GM21447 (cell line): ENCODE results near the gene NRBP1.

Source experiments
- ATAC-seq: cut with Tn5 transposase; IDR thresholded peaks from one replicate; pipeline ENCODE4 v1.9.1; 2021; ENCODE audit not compliant: unreplicated experiment

Gene NRBP1

GRCh38 chr2:27428213-27428977 lies at the start of gene NRBP1:
Gene NRBP1 (plus strand): TSS chr2:27428631. CDS start chr2:27433274, 4,643 bp downstream.
- peak; percentile 87 for ATAC-seq

GRCh38 chr2:27378809-27379290 lies 49.6 kb upstream of the NRBP1 start:
- no peak for ATAC-seq

- no peak for ATAC-seq
Measured at GRCh38 chr2:27379383-27379835, 49.0 kb upstream of the NRBP1 start.

- peak; percentile 38 for ATAC-seq
Measured at GRCh38 chr2:27379836-27380625, 48.4 kb upstream of the NRBP1 start.

- ATAC-seq, result peak; percentile 91
Measured at GRCh38 chr2:27380626-27381545, 47.5 kb upstream of the NRBP1 start, which contains the start of gene ZNF513. Gene ZNF513 (minus strand): TSS chr2:27380734. CDS start chr2:27380526, 208 bp downstream.

- no peak for ATAC-seq
Measured at GRCh38 chr2:27381577-27382181, 46.8 kb upstream of the NRBP1 start.

GRCh38 chr2:27390822-27391679 lies 37.4 kb upstream of the NRBP1 start:
- ATAC-seq, result no peak

- no peak for ATAC-seq
Measured at GRCh38 chr2:27393225-27393624, 35.2 kb upstream of the NRBP1 start.

- no peak for ATAC-seq
Measured at GRCh38 chr2:27398962-27399361, 29.5 kb upstream of the NRBP1 start.

- no peak for ATAC-seq
Measured at GRCh38 chr2:27400348-27401135, 27.9 kb upstream of the NRBP1 start.

- no peak for ATAC-seq
Measured at GRCh38 chr2:27407798-27408491, 20.5 kb upstream of the NRBP1 start.

GRCh38 chr2:27408601-27409320 lies 19.7 kb upstream of the NRBP1 start:
- ATAC-seq, result peak; percentile 36

GRCh38 chr2:27409321-27410073 lies 18.9 kb upstream of the NRBP1 start, which contains the start of gene PPM1G:
Gene PPM1G (minus strand): TSS chr2:27409591. CDS start chr2:27409422, 169 bp downstream.
- ATAC-seq, result peak; percentile 95

- ATAC-seq, result no peak
Measured at GRCh38 chr2:27412419-27413152, 15.8 kb upstream of the NRBP1 start.

GRCh38 chr2:27416151-27416550 lies 12.3 kb upstream of the NRBP1 start:
- ATAC-seq, result no peak

GRCh38 chr2:27420996-27421395 lies 7.4 kb upstream of the NRBP1 start:
- no peak for ATAC-seq
